NCI-H1105 treated with DMSO at 0.1 percent for 48 hours (cell line): ENCODE measurements around the gene SYTL3.
A peak's percentile ranks its signal among the peaks of the same experiment; 100 is the strongest.
"Not testable (repeated sequence)": the region's sequence is repeated elsewhere in the genome, so short reads cannot be mapped to it uniquely, and the experiment has no call there.

Experiments
- DNase-seq: peaks from one replicate; lab custom pipeline; 2025; lab: John Stamatoyannopoulos, UW

SYTL3 gene

DNA sequence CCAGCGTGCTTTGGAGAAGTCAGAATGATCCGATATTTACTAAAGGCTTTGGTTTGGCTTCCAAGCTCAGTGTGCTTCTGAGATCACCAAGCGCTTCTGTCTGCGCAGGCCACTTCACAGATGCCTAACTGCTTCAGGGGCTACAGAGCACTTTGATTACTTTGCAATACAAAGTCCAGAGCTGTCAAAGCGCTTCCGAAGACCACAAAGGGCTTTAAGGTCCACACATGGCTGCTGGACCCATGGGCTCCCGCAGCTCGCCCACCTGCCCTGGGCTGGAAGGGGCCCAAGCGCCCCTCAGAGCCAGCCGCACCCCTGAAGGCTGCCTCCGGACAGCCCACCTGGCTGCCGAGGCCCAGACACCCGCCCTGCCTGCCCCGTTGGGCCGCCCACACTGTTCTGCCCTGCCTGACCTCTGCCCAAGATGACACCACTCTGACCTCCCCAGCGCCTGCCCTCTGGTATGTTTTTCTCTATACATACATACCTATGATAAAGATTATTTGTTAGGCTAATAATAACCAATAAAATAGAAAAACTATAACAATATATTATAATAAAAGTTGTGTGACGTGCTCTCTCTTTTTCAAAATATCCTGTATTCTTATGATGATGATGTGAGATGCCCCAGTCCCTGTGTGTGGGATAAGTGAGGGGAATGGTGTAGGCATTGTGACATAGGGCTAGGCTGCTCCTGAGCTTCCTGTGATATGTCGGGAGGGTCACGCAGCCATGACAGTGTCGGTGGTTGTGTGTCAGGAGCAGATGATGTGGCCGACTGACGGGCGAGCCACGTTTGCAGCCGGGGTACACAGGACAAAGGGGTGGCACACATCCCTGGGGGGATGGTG, 27.9 kb upstream of the SYTL3 start:
- DNase-seq = no peak

DNA sequence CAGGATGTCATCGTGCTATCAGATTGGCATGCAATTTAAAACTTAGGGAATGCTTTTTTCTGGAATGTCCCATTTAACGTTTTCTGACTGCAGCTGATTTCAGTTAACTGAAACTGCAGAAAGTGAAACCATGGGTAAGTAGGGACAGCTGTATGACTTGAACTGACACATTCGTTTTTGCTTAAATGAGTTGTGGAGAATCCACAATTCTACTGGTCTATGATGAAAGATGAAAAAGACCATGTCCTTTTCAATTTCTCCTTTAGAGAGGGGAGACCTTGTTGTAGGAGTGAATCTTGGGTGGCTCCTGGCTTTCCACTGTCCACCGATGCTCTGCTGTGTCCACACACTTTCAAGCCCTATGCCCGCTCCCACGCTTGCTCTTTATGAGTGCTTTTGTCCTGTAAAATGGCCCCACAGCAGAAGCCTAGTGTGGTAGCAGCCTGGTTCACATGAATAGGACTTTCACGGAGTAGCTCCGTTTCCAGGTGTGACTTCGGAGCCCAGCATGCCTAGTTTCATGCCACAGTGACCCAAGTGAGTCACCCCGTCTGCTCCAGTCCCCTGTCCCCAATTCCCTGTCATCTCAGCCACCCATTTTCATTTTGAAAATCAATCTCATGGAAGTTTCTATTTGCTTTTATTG, 27.2 kb upstream of the SYTL3 start:
- DNase-seq = no peak

DNA sequence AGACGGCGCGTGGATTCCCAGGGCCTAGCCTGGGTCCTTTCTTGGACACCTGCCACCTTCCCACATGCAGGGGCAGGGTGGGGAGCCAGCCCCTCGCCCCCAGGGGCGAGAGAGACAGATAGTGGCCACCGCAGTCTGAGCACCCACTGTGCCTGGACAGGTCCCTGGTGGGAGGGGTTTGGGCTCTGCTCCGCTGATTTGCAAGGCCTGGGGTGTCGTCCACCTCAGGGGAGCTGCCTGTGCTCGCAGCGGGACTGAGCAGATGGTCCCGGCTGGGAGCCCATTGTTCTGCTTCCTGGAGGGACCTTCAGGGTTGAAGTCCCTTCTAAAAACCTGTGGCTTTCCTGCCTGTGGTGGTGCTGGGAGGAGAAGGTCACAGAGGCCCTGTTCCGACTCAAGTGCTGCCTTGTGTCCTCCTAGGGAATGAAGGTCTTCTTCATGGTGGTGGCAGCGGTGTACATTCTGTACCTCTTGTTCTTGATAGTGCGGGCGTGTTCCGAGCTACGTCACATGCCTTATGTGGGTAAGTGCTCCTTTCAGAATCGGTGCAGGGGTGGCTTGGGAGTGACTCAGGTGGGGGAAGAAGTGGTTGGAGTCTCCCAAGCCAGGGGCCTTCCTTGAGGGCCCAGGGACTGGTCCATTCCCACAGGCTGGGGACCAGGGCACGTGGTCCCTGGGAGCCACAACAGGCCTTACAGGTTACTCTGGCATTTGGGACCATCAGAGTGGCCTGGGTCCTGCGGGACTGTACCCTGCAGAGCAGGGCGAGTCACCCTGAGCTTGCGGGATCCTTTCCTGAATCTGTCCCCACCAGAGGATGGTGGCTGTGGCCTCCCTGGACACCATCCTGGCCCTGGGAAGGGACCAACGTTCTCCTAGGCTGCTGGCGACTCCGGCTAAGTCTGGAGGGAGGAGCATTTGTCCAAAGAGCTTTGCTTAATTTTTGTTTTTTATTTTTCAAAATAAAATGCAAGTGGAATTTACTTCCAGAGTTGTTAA, 24.9 kb upstream of the SYTL3 start:
- no peak for DNase-seq

DNA sequence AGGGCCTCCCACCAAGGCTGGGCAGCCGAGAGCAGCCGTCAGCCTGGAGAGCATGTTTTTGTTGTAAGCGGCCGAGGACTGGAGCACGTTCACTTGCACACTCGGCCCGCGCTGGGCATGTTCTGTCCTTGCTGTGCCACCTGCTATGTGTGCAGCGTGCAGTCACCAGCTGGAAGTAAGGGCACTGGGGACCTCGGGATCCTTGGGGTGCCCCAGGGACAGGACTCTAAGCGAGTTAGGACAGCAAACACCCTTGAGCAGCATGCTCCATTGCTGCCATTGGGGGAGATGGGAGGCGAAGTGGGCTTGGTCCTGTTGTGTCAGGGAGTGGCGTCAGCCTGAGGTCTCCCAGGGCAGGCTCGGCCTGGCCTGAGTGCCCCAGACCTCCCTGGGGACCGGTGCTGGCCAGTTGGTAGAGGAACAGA, 24.0 kb upstream of the SYTL3 start:
- no peak for DNase-seq

DNA sequence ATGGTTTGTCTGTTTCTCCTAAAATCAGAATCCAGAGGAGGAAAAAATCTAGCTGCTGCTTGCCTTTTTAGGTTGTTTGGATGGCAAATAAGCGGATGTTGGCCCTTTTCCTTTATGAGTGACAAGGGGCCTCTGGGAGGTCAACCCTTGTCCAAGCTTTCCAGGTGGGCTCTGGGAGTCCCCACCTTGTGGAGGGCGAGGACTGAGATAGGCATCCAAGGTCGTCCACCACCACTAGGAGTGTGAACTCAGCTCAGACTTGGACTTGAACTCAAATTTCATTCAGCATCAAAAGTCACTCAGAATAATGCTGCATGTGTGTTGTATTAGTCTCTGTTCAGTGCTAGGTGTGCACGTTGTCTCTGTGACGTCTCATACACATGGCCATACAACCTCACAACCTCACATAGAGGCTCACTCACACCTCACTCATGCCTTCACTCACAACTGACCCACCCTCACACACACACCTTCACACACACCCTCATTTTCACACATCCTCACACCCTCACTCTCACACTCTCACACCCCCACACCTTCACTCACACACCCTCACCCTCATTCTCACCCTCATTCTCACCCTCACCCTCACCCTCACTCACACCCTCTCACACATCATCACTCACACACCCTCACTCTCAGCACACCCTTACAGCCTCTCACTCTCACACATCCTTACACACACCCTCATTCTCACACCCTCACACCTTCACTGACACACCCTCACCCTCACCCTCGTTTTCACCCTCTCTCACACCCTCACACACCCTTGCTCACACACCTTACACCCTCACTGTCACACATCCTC, 23.3 kb upstream of the SYTL3 start:
- DNase-seq = no peak

DNA sequence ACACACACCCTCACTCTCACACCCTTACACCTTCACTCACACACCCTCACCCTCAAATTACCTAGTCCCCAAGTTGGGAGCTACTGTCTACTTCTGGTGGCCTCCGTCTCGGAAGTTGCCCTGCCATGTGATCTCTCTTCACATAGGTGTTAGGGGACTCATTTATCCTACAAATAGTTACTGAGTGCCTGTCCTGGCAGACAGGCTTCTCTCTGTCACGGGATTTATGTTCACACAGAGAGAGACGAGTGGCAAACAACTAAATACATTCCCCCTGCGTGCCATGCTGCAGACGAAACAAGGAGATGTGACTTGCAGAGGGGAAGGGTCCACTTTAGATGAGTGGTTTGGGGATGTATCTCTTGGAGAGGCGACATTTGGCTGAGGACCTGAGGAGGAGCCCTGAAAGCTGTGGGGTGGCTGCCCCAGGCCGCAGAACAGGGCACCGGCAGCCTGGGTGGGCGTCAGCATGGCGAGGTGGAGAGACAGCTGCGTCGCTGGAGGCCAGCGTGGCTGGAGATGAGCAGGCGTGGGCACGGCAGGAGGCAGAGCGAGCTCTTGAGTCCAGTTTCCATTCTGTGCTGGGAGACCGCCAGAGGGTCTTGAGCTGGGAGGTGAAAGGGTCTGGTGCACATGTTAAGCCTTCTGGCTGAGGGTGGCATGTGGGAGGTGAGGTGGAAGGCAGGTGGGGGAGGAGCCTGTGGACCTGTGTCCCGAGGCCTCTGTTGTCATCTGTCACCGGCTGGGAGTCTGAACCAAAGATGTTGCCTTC, 22.5 kb upstream of the SYTL3 start:
- DNase-seq = no peak

DNA sequence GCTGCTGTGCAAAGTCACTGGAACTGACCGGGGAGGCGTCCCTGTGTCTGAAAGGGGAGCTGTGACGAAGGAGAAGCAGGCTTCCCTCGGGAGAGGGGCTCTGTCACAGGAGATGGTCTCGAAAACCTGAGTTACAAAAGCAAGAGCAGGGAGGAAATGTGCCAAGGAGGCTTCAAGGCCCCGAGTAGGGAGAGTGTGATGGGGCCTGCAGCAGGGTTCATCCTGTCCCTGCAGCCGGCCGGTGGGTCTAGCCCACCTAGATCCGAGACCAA, 22.0 kb upstream of the SYTL3 start:
- DNase-seq = no peak

DNA sequence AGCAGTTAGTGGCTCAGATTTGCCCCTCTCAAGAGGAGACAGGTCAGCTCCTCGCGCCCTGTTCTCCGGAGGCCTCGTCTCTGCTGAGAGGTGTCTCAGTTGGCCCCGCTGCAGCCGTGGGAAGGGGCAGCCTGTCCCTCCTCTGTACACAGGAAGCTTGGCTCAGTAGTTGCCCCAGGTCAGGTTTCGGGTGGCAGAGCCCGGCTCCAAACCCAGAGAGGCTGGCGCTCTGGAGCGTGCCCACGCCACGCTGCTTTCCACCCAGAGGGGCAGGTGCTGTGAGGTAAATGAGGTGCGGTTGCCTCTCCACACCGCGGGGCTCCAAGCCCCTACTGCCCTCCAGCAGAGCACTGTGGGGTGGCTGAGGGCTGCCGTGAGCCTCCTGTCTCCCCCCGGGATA, 21.3 kb upstream of the SYTL3 start:
- no peak for DNase-seq

DNA sequence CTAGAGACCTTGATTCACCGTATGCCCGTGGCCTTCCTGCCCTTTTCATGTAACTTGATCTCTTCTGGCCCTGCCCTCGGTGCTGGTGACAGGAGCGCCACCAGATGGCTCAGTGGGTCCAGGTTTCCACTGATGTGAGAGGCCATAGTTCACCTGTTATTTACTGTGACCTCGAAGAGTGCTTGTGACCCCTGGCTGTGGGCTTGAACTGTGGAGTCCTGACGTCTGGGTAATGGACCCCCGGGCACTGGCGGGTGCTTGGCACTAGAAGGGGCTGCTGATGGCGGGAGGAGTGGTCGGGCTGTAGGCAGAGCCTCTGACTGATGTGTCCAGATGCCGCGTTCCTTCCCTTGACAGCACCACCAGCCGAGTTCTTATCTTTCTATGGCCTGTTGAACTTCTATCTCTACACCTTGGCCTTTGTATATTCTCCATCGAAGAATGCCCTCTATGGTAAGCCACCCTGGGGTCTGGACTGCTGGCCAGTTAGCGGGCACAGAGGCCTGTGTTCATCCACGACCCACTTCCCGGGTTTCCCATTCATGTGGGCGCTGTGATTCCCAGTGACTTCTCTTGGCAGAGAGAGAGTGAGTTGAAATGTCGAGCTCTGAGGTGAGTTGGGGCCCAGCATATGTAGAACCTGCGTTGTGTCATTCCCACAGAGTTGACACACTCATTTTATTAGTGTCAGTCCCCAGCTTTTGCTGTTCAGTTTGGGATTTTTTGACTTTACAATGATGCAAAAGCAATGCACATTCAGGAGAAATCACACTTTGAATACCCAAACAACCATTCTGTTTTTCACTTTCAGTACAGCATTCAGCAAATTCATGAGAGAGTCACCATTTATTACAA, 20.3 kb upstream of the SYTL3 start:
- no peak for DNase-seq

DNA sequence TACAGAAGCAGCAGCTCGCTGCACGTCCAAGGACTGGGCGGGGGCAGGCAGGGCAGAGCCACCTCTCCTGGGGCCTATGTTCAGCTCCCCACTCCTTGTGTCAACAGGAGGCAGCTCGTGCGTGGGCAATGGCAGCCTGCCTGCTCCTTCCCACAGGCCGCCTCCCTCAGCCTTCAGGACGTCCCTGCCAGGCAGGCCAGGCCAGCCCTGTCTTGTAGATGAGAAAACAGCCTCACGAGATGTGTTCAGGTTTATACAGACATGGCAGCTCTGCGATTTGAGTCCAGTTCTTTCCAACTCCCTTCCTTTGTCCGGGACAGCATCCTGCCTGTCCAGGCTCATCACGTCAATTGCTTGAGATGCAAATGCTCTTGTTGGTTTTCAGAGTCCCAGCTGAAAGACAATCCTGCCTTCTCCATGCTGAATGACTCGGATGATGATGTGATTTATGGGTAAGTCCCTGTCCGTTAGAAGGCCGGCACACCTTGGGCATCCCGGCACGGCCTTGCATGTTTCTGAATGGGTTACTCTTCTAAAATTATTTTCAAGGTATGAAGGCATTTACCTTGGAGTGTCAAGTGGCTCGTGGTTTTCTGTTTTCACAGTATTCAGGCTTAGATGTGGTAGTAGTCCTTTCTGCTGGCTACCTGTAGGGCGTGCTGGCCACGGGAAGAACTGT, 18.8 kb upstream of the SYTL3 start:
- no peak for DNase-seq

DNA sequence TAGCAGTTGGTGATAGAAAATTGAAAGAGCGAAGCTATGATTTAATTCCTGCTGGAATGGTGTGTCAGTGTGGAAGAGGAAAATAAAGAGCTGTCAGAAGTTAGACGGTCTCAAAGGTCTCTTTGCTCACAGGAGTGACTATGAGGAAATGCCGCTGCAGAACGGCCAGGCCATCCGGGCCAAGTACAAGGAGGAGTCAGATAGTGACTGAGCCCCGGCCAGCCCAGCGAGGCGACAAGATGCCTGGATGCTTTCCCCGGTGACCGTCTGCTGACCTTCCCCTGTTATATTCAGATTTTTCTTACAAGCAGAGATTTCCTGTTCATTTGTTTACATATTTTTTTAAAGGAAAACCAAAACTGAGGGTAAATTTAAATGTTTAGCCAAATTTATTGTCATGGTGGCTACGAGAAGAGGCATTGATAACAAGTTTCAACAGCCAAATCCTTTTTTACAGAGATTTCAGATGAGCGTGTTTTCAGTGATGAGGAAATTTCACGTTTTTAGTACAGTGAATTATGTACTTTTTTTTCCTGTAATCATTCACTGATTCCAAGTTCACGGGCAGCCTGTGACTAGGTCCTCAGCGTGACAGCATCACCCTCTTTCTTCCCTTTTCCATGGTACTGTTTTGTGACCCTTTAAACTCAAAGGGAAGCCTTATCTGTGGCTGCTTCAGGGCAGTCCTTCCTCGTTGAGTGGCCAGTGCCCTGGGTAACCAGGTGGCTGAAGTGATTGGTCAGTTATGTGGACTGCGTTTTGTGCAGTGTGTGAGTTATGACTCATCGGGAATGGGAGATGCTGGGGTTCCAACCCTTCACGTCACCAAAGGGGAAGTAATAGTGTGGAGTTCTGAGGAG, 17.9 kb upstream of the SYTL3 start:
- DNase-seq = no peak

DNA sequence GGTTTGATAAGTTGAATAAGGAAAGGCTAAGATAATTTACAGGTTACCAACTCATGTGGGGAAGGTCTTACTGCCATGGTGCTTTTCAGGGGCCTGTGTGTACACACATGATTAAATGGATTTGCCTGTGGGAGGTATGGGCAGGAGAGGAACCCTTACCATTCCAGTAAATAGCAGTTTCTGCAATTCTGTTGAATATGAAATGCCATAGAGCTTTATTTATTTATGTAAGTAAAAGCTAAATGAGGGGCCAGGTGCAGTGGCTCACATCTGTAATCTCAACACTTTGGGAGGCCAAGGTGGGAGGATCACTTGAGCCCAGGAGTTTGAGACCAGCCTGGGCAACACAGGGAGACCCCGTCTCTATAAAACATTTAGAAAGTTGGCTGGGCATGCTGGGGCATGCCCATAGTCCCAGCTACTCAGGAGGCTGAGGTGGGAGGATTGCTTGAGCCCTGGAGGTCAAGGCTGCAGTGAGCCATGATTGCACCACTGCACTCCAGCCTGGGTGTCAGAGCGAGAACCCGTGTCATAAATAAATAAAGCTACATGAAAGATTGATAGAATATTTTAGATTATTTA, 17.2 kb upstream of the SYTL3 start:
- not testable (repeated sequence) for DNase-seq

DNA sequence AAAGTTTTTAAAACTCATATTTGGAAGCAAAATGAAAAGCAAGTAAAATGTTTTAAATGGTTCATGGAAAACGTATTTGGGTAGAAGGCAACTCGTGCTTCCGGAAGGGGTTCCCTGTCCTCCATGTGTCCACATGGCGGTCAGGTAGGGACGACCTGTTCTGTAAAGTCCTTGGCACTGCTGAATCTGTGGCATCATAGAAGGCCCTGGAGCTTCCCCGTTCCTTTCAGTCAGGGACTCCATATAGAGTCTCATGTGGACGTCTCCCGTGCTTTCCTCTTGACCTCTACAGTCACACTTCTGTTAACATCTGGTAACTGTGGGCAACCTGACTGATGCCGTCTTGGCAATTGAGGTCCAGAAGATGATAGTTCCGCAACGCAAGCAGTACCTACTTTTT, 16.7 kb upstream of the SYTL3 start:
- no peak for DNase-seq

DNA sequence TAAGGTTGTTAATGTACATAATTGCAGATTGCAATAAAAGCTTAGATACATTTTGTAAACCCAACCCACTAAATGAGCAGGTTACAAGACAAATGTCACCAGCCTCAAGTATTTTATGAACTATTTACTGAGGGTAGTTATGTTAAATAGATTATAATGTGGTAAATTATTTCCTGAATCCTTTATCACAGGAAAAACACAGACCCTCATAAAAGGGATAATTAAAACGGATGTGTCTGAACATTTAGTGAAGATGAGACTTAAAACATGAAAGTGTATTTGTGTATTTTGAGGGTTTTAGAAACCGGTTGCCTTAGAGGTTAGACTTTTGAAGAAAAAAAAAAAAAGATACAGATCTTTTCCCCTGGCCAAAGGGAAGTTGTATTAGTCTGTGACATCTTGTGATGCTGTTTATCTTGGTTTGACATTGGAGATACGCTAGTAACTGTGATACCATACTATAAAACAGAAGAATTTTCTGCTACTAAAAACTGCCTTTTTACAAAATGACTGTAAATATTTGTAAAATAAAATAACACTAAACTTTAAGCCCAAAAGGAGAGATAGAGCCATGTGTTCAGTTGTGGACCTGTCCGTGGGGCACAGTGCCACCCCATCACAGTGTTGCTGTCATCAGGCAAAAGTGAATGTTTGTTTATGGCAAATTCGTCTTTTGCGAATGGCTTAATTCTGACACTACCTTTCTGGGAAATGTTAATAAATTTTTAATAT, 15.0 kb upstream of the SYTL3 start:
- peak; percentile 48 for DNase-seq

DNA sequence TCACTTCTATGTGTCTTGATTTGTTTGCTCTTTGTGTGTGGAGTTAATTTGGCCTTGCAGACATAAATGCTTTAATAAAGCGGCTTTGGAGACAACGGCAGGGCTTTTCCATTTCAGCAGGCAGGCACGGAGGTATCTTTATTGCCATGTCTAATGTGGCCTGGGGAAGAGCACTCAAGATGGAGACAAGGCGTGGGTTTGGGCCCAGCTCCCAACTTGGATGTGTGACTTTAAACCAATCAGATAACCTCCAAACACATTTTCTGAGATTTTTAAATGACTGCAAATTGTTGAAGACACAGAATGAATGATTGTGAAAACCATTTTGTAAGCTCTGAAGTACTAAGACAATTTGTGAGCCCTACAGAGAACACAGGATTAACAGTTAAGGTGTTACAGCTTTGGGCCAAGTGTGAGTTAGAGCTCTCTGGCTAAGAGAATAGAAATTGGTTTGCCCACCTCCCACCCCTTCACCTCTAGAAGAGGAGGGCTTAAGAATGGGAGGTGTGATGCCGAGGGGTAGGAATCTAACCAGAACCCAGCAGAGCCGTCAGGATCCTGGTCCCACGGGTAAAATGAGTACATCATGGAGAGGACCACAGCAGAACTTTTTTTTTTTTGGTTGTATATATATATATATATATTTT, 14.3 kb upstream of the SYTL3 start:
- no peak for DNase-seq

DNA sequence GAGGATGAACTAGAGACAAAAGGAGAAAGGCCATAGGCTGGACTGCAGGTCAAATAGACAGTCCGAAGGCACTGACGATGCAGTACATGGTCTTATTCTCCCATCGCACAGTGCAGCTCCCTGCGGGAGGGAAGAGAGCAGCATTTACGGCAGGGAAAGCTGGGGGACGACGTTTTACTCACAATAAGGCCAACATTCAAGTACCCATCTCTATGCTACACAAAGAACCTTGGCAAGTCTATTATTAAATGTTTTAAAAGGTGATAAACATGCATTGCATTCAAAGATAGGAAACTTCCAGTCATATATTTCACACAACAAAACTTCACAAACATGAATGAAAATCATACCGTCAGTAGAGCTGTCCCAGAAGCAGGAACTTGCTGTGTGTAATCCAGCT, 13.1 kb upstream of the SYTL3 start:
- DNase-seq = no peak

DNA sequence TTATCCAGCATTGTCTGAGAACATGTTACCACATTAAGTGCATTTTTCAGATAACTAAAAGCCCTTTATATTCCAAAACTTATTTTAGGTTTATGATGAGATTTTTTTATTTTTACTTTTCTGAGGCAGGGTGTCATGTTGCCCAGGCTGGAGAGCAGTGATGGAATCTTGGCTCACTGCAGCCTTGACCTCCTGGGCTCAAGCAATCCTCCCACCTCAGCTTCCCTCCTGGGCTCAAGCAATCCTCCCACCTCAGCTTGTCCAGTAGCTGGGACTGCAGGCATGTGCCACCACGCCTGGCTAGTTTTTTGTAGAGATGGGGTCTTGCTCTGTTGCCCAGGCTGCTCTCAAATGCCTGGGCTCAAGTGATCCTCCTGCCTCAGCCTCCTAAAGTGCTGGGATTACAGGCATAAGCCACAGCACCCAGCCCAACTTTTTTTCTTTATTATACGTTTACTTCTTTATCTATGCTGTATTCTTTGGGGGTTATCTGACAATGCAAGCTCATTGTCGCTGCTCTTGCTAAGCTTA, 11.5 kb upstream of the SYTL3 start:
- no peak for DNase-seq
